Heart left ventricle (tissue), 16 donors: Measurements from ENCODE around the gene LRBA. TPM values are rescaled to one million over a fixed set of nuclear protein-coding genes. Genes with fewer than 3 reads are reported as not detected.

Experiments used
- ATAC-seq, 4 donors: fragments of 200-7000 bp; cut with Tn5 transposase; one replicate each; pipeline ENCODE4 v1.9.1; 2020 to 2022; ENCODE audit warnings: moderate library complexity in 4 of 4, mild to moderate bottlenecking in 3 of 4, moderate number of reproducible peaks in 1 of 4
- DNase-seq, 5 donors: peaks; one replicate each; pipeline ENCODE4 v3.0.0-alpha.2; 2020
- H3K27ac ChIP-seq, 12 donors: fragments of 200-600 bp; sonication (generic) in 4 of 12; one replicate each; pipeline versions ENCODE4 v1.5.0 to v1.8.0; 2016 to 2022; ENCODE audit warnings: mild to moderate bottlenecking in 2 of 12
- H3K27me3 ChIP-seq, 9 donors: fragments of 200-600 bp; sonication (generic) in 2 of 9; one replicate each; pipeline versions ENCODE4 v1.5.1 to v1.8.0; 2016 to 2022; ENCODE audit warnings: mild to moderate bottlenecking in 3 of 9
- H3K36me3 ChIP-seq, 9 donors: fragments of 200-600 bp; sonication (generic) in 2 of 9; one replicate each; pipeline versions ENCODE4 v1.5.0 to v1.8.0; 2018 to 2022; ENCODE audit warnings: mild to moderate bottlenecking in 2 of 9
- H3K4me1 ChIP-seq, 12 donors: fragments of 200-600 bp; sonication (generic) in 4 of 12; one replicate each; pipeline versions ENCODE4 v1.5.0 to v1.8.0; 2016 to 2022; ENCODE audit warnings: mild to moderate bottlenecking in 3 of 12
- H3K4me3 ChIP-seq, 12 donors: fragments of 200-600 bp; sonication (generic) in 4 of 12; one replicate each; pipeline versions ENCODE4 v1.5.0 to v1.8.0; 2017 to 2022; ENCODE audit warnings: mild to moderate bottlenecking in 9 of 12, moderate library complexity in 4 of 12
- H3K9me3 ChIP-seq, 12 donors: fragments of 200-600 bp; sonication (generic) in 4 of 12; one replicate each; pipeline versions ENCODE4 v1.5.0 to v1.8.0; 2016 to 2022; ENCODE audit warnings: mild to moderate bottlenecking in 1 of 12
- POLR2A ChIP-seq, 2 donors: fragments of 450-650 bp; IDR thresholded peaks; one replicate each; pipeline ENCODE4 v1.6.1; 2017; ENCODE audit warnings: antibody characterized with exemption in 2 of 2, mild to moderate bottlenecking in 2 of 2, moderate library complexity in 2 of 2
- WGBS, 4 donors: extraction: QIAGEN DNeasy Blood & Tissue Kit in 2 of 4; methylation state at CpG; one replicate each; pipeline versions ENCODE4 v1.1.5 to v1.1.7; 2013 to 2018; 5-methylcytosine and 5-hydroxymethylcytosine counted together
- intact Hi-C, 10 donors: fragments of 100-400 bp; cut with DNase I; formaldehyde crosslinking; loops; one replicate each; pipeline versions ENCODE4 v1.11.1 to v1.14.2; 2022
- polyA plus RNA-seq, 2 donors: library from polyadenylated mRNA; stranded (reverse); fragments of 200-250 nt; gene quantifications; one replicate each; pipeline ENCODE4 v1.2.3, GENCODE V29; 2013
- total RNA-seq, 9 donors: library from RNA; depleted of rRNA in 2 of 9; stranded (reverse); fragments of >200 nt in 2 of 9; fragmentation: NEBNext Ultra II Directional in 3 of 9; extraction: Animal tissue kit (Norgen Biotek cat#: 25700) in 3 of 9; gene quantifications; one replicate each; pipeline versions ENCODE4 v1.1.0 to v1.2.4, GENCODE V29; 2016 to 2023
- TF ChIP-seq, protein P1 (sequence below), 12 donors: fragments of 200-600 bp; sonication (generic) in 4 of 12; IDR thresholded peaks; one replicate each; pipeline versions ENCODE4 v1.5.0 to v1.8.0; 2018 to 2022; ENCODE audit warnings: antibody characterized with exemption in 12 of 12, mild to moderate bottlenecking in 5 of 12
- donor health status: ischemic (EF 13 %, LVEDD 7.1; RV severe dilation, severe dysfunction).
- donor health status: healthy with polysubstance abuse.
- donor health status: DM: no; HTN: yes; CAD: no.
- donor health status: DM: no; HTN: no; CAD: no.
- donor health status: ischemic (EF 25% LVEDD 6.9; RV normal size, moderate dysfunction).
- donor health status: ischemic (EF 25% LVEDD 5.7; RV mildly dilated, moderate dysfunction).
- donor health status: healthy.
- donor health status: DM: yes; HTN: yes; CAD: no.
- donor health status: ischemic (EF 35%, LVEDD 5.7; RV mildly dilated, moderate dysfunction).
- donor health status: nonischemic (EF 11% LVEDD 7.7; RV severe dilation, severe dysfunction).
- donor health status: DM: yes; HTN: yes; CAD: no.
- donor health status: PGD.
- donor health status: ischemic (EF 29% LVEDD 5.4; RV normal size, mild dysfunction).
- donor health status: nonischemic (EF 23%, LVEDD 6.1; RV moderate dilation, normal function).

The LRBA gene
- total and polyA plus RNA-seq, 11 donors = 6.5 to 35.1 (median 22.6) TPM

DNA sequence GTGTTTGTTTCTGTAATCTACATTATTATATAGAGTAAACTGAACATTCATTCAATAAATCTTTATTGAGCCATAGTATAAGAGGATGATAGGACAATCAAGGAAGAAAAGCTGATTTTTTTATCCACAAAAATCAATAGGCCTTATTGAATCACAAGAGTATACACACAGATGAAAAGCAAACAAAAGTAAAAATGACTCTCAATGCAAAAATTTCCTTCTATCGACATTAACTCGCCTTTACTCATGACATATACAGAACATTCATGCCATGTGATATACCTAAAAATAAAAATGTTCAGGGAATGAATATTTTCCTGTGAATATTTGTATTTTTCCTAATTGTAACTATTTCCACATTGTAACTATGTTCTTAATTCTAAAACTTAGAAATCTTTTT is 161.2 kb downstream of the LRBA start:
- intact Hi-C loops = no loop called here
- DNase-seq = no peak
- ATAC-seq = no peak

GRCh38 chr4:150852216-150852615 is 162.9 kb downstream of the LRBA start:
- no peaks in the 10 kb centered on the region for H3K9me3 ChIP-seq
- no peaks in the 10 kb centered on the region for H3K27me3 ChIP-seq
- TF ChIP-seq, protein P1, sequence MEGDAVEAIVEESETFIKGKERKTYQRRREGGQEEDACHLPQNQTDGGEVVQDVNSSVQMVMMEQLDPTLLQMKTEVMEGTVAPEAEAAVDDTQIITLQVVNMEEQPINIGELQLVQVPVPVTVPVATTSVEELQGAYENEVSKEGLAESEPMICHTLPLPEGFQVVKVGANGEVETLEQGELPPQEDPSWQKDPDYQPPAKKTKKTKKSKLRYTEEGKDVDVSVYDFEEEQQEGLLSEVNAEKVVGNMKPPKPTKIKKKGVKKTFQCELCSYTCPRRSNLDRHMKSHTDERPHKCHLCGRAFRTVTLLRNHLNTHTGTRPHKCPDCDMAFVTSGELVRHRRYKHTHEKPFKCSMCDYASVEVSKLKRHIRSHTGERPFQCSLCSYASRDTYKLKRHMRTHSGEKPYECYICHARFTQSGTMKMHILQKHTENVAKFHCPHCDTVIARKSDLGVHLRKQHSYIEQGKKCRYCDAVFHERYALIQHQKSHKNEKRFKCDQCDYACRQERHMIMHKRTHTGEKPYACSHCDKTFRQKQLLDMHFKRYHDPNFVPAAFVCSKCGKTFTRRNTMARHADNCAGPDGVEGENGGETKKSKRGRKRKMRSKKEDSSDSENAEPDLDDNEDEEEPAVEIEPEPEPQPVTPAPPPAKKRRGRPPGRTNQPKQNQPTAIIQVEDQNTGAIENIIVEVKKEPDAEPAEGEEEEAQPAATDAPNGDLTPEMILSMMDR (IDR thresholded peaks at IDR 0.05) = no peak
- TF ChIP-seq POLR2A (IDR thresholded peaks at IDR 0.05) = no peak
- no peak overlapping the region for H3K27ac ChIP-seq
- H3K4me3 ChIP-seq = no peak overlapping the region
- no peak for DNase-seq
- intact Hi-C loops = no loop called here
- WGBS, 4 donors = 71 to 81% (median 74%) methylated on average over 1 of the region's 1 CpG
- peaks cover 0 to 12% (median 0%) of the 10 kb centered on the region in 12 donors for H3K4me1 ChIP-seq
- peaks cover 0 to 49% (median 12%) of the 10 kb centered on the region in 9 donors for H3K36me3 ChIP-seq
- no peak for ATAC-seq

More for the DNA sequence above, 161.2 kb downstream of the LRBA start:
- Histone ChIP-seq H3K4me3 (no peak overlapping the region), H3K36me3 (peaks cover 0 to 33% (median 12%) of the 10 kb centered on the region in 9 donors), H3K27ac (no peak overlapping the region), H3K27me3 (no peaks in the 10 kb centered on the region), H3K9me3 (no peaks in the 10 kb centered on the region), H3K4me1 (peaks cover 0 to 12% (median 0%) of the 10 kb centered on the region in 12 donors)
- WGBS, 4 donors = 71 to 98% (median 83%) methylated on average over 2 of the region's 2 CpGs
- TF ChIP-seq, protein P1 (IDR thresholded peaks at IDR 0.05) = no peak
- no peak for TF ChIP-seq POLR2A (IDR thresholded peaks at IDR 0.05)

DNA sequence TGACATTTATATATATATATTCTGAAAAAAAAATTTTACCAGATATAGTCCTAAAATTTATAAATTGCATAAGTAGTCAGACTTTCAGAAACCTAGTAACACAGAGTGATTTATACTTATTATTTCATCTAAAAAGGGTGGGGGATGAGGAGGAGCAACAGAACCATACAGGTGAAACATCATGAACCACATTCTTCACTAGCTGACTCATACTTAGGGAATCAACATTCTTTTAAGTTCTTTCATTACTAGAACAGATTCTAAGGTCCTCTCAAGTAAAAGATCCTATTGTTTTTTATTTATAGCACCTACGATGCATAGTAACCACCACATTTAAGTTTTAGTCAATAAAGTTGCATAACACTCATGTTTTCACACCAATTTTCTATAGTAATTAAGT is 166.1 kb downstream of the LRBA start:
- H3K4me3 ChIP-seq = no peak overlapping the region
- DNase-seq (no peak), ATAC-seq (no peak)
- H3K27ac ChIP-seq = no peak overlapping the region
- TF ChIP-seq, protein P1 (IDR thresholded peaks at IDR 0.05) = no peak
- TF ChIP-seq POLR2A (IDR thresholded peaks at IDR 0.05) = no peak
- no peaks in the 10 kb centered on the region for H3K9me3 ChIP-seq
- peaks cover 0 to 62% (median 18%) of the 10 kb centered on the region in 9 donors for H3K36me3 ChIP-seq
- no peaks in the 10 kb centered on the region for H3K27me3 ChIP-seq
- peaks cover 0 to 12% (median 0%) of the 10 kb centered on the region in 12 donors for H3K4me1 ChIP-seq
- 97 to 98% (median 97%) methylated on average over 1 of the region's 1 CpG for WGBS, 4 donors
- intact Hi-C loops = no loop called here

DNA sequence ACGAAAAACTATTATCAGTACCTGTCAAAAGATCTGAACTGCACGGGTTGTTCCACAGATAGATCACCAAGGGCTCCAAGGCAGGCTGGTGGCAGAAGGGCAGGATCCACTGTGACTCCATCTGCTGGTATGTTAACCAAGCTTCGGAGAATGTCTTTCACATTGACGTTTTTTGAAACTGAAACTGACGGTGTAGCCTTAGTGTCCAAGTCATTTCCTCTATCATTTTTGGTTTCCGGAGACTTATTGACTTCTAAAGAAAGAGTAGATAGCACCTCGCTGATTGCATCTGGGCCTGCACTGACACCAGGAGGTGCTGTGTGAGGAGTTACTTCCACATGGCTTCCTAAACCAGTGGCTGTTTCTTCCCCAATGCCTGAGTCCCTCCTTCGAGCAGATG is 186.9 kb downstream of the LRBA start:
- intact Hi-C loops = no loop called here
- H3K27ac ChIP-seq = peak overlapping the region in 1 of 12 donors; percentile 16
- H3K4me3 ChIP-seq = peak overlapping the region in 1 of 12 donors; percentile 16
- 78 to 86% (median 82%) methylated on average over 8 of the region's 8 CpGs for WGBS, 4 donors
- H3K9me3 ChIP-seq = peaks cover 0 to 9% (median 0%) of the 10 kb centered on the region in 12 donors
- peaks cover 0 to 19% (median 5%) of the 10 kb centered on the region in 9 donors for H3K36me3 ChIP-seq
- no peaks in the 10 kb centered on the region for H3K27me3 ChIP-seq
- DNase-seq = no peak
- peaks cover 0 to 12% (median 0%) of the 10 kb centered on the region in 12 donors for H3K4me1 ChIP-seq
- no peak for ATAC-seq
- TF ChIP-seq, protein P1 (IDR thresholded peaks at IDR 0.05) = peak in 1 of 12 donors; percentile 5
- no peak for TF ChIP-seq POLR2A (IDR thresholded peaks at IDR 0.05)
